Measurements from ENCODE around the gene CCT7. TPM values are rescaled to one million over a fixed set of nuclear protein-coding genes. Genes with fewer than 3 reads are reported as not detected.
A peak's percentile ranks its signal among the peaks of the same experiment; 100 is the strongest.

Gene CCT7
- polyA plus RNA-seq, 1 experiment: 331 TPM

- peak; percentile 44 for DNase-seq (ENCODE audit: low read depth, low spot score)
- ChIA-PET POLR2A (interaction anchor here (0.9 to 1.1 kb wide), 3 partner anchors 16 to 20 kb away, joined by 3 read pairs; partner anchors contain the start of genes CCT7 and PRADC1), CTCF (interaction anchor here (0.6 to 1.5 kb wide), 8 partner anchors 10 to 325 kb away, joined by 3 to 7 read pairs (median 4); no protein-coding TSS in a partner anchor)
- no peak for TF ChIP-seq CTCF (IDR thresholded peaks at IDR 0.05; ENCODE audit: low read depth, low read length)
- H3K27me3 ChIP-seq (ENCODE audit: control insufficient read depth, insufficient read depth, low read length): peaks cover under 1% of the 10 kb centered on the region
- peak within 1 kb of the TSS; percentile 75 for H3K4me3 ChIP-seq (ENCODE audit: low read depth, low read length)
- H3K9me3 ChIP-seq (ENCODE audit: control insufficient read depth, insufficient read depth, low read length): no peaks in the 10 kb centered on the region
- peak within 1 kb of the TSS; percentile 89 for H3K27ac ChIP-seq (ENCODE audit: low read depth, low read length)
Observed at GRCh38 chr2:73214120-73215035, 19.7 kb upstream of the CCT7 start, which contains the start of gene SMYD5. Gene SMYD5 (plus strand): TSS chr2:73214245. CDS start chr2:73214267, 22 bp downstream.

DNA sequence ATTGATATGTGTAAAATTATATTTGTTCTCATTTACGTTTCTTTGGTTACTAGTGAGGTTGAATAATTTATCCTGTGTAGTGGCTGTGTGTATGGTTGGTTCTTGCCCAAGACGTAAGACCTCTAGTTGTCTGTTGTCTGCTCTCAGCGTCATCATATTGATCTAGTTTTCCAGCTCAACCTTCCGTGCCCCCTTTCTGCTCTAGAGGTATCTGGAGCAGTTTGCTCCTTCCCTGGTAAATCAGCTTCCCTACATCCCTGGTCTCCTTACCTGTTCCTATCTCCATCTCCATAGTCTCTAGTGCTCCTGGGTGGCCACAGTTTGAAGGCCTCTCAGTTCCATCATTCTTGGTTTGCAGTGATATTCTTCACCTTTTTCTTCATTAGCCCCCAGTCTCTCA is 18.9 kb upstream of the CCT7 start:
- Histone ChIP-seq H3K27ac (ENCODE audit: low read depth, low read length) (no peak overlapping the region), H3K9me3 (ENCODE audit: control insufficient read depth, insufficient read depth, low read length) (no peaks in the 10 kb centered on the region), H3K4me3 (ENCODE audit: low read depth, low read length) (peak overlapping the region; percentile 75), H3K27me3 (ENCODE audit: control insufficient read depth, insufficient read depth, low read length) (no peaks in the 10 kb centered on the region)
- ChIA-PET POLR2A (interaction anchor here (0.9 to 1.1 kb wide), 3 partner anchors 15 to 19 kb away, joined by 3 read pairs; partner anchors contain the start of genes CCT7 and PRADC1), CTCF (interaction anchor here (0.6 to 1.5 kb wide), 6 partner anchors 9 to 326 kb away, joined by 3 to 7 read pairs (median 4); no protein-coding TSS in a partner anchor)
- no peak for DNase-seq (ENCODE audit: low read depth, low spot score)
- no peak for TF ChIP-seq CTCF (IDR thresholded peaks at IDR 0.05; ENCODE audit: low read depth, low read length)

- ChIA-PET POLR2A (interaction anchor here (0.8 kb wide), 1 partner anchor 128 kb away, joined by 3 read pairs; no protein-coding TSS in a partner anchor), CTCF (interaction anchor here (2.1 kb wide), 1 partner anchor 40 kb away, joined by 8 read pairs; no protein-coding TSS in a partner anchor)
- no peak for DNase-seq (ENCODE audit: low read depth, low spot score)
- Histone ChIP-seq H3K27me3 (ENCODE audit: control insufficient read depth, insufficient read depth, low read length) (no peaks in the 10 kb centered on the region), H3K27ac (ENCODE audit: low read depth, low read length) (no peak overlapping the region), H3K9me3 (ENCODE audit: control insufficient read depth, insufficient read depth, low read length) (no peaks in the 10 kb centered on the region), H3K4me3 (ENCODE audit: low read depth, low read length) (no peak overlapping the region)
- no peak for TF ChIP-seq CTCF (IDR thresholded peaks at IDR 0.05; ENCODE audit: low read depth, low read length)
Observed at GRCh38 chr2:73217160-73217559, 16.9 kb upstream of the CCT7 start.

- Histone ChIP-seq H3K9me3 (ENCODE audit: control insufficient read depth, insufficient read depth, low read length) (no peaks in the 10 kb centered on the region), H3K27me3 (ENCODE audit: control insufficient read depth, insufficient read depth, low read length) (no peaks in the 10 kb centered on the region), H3K27ac (ENCODE audit: low read depth, low read length) (no peak overlapping the region), H3K4me3 (ENCODE audit: low read depth, low read length) (no peak overlapping the region)
- ChIA-PET CTCF (interaction anchor here (1.4 to 2.1 kb wide), 2 partner anchors 41 to 325 kb away, joined by 6 to 8 read pairs; no protein-coding TSS in a partner anchor), POLR2A (interaction anchor here (0.8 to 1.5 kb wide), 3 partner anchors 14 to 129 kb away, joined by 3 to 7 read pairs (median 3); partner anchors contain the start of gene CCT7)
- TF ChIP-seq CTCF (IDR thresholded peaks at IDR 0.05; ENCODE audit: low read depth, low read length): no peak
- no peak for DNase-seq (ENCODE audit: low read depth, low spot score)
Observed at GRCh38 chr2:73217826-73218225, 16.3 kb upstream of the CCT7 start.
